Panc1 (cell line): ENCODE measurements around the gene DYRK1A.

Experiments
- POLR2AphosphoS5 ChIP-seq: IDR thresholded peaks from 2 replicates; pipeline ENCODE4 v1.6.1; 2012; ENCODE audit warnings: mild to moderate bottlenecking, low read depth, low read length, moderate library complexity
- REST ChIP-seq, 2 experiments: IDR thresholded peaks; 2 replicates each; pipeline ENCODE4 v1.6.1; 2011 to 2012; ENCODE audit warnings: low read depth in 2 of 2, control low read depth in 1 of 2, low read length in 1 of 2, mild to moderate bottlenecking in 1 of 2, moderate library complexity in 1 of 2; ENCODE audit not compliant: insufficient read depth in 1 of 2
- TF ChIP-seq, protein P1 (sequence below): fragments of 450-650 bp; IDR thresholded peaks from 2 replicates; pipeline ENCODE4 v1.5.1; 2017; ENCODE audit warnings: mild to moderate bottlenecking

DNA sequence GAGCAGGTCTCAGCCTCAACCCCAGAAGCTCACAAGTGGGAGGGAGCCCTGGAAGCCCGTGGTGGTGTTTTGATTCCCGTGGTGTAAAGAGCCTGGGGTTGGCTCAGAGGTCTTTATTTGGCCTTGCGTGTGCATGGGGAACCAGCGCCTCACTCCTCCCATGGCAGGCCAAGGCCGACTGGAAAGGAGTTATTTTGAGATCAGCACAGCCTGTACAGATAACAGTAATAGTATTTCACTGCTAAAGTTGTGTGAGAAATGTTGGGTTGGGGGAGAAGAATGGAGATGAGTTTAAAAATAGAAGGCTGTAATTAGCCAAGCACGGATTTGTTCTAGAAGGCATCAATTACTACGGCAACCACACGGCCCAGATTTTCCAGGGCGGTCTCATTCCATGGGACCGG lies 186.5 kb downstream of the DYRK1A start:
- TF ChIP-seq, protein P1, sequence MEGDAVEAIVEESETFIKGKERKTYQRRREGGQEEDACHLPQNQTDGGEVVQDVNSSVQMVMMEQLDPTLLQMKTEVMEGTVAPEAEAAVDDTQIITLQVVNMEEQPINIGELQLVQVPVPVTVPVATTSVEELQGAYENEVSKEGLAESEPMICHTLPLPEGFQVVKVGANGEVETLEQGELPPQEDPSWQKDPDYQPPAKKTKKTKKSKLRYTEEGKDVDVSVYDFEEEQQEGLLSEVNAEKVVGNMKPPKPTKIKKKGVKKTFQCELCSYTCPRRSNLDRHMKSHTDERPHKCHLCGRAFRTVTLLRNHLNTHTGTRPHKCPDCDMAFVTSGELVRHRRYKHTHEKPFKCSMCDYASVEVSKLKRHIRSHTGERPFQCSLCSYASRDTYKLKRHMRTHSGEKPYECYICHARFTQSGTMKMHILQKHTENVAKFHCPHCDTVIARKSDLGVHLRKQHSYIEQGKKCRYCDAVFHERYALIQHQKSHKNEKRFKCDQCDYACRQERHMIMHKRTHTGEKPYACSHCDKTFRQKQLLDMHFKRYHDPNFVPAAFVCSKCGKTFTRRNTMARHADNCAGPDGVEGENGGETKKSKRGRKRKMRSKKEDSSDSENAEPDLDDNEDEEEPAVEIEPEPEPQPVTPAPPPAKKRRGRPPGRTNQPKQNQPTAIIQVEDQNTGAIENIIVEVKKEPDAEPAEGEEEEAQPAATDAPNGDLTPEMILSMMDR, result no peak
- TF ChIP-seq REST (IDR thresholded peaks at IDR 0.05; ENCODE audit: insufficient read depth in 1 of 2, low read depth in 2 of 2, low read length in 1 of 2) (no peak), POLR2AphosphoS5 (no peak)
